Upper lobe of left lung (tissue), 4 donors: ENCODE measurements around the gene ARHGAP8.

Experiments used
- POLR2A ChIP-seq, 4 donors: fragments of 450-650 bp; IDR thresholded peaks; one replicate each; pipeline ENCODE4 v1.5.1; 2016 to 2017; ENCODE audit warnings: antibody characterized with exemption in 4 of 4, mild to moderate bottlenecking in 2 of 4
- TF ChIP-seq, protein P1 (sequence below), 6 experiments: fragments of 450-650 bp in 4 of 6; fragments of 200-600 bp in 2 of 6; sonication (generic) in 2 of 6; IDR thresholded peaks; one replicate each; pipeline ENCODE4 v1.5.1; 2016 to 2019; ENCODE audit warnings: antibody characterized with exemption in 6 of 6

DNA sequence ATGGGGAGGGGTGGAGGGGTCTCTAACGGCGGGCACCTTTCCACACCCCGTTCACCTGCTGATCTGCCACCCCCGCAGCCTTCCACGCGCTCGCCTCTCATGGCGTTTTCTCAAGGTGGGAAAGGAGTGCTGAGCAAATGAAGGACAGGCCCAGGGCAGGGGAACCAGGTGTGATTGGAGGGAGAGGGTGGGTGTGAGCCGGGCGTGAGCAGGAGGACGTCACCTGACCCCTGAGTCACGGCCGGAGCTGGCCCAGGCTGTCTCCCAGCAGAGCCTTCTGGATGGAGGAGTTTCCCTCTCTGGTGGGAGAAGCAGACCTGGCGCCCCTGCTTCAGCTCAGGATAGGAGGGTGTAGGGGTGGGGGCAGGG is 14.0 kb upstream of the ARHGAP8 start:
- TF ChIP-seq, protein P1, sequence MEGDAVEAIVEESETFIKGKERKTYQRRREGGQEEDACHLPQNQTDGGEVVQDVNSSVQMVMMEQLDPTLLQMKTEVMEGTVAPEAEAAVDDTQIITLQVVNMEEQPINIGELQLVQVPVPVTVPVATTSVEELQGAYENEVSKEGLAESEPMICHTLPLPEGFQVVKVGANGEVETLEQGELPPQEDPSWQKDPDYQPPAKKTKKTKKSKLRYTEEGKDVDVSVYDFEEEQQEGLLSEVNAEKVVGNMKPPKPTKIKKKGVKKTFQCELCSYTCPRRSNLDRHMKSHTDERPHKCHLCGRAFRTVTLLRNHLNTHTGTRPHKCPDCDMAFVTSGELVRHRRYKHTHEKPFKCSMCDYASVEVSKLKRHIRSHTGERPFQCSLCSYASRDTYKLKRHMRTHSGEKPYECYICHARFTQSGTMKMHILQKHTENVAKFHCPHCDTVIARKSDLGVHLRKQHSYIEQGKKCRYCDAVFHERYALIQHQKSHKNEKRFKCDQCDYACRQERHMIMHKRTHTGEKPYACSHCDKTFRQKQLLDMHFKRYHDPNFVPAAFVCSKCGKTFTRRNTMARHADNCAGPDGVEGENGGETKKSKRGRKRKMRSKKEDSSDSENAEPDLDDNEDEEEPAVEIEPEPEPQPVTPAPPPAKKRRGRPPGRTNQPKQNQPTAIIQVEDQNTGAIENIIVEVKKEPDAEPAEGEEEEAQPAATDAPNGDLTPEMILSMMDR (IDR thresholded peaks at IDR 0.05), result no peak
- TF ChIP-seq POLR2A (IDR thresholded peaks at IDR 0.05), result no peak
